DOHH2 (cell line): ENCODE data around the gene ZNF609.

Experiments
- H3F3A ChIP-seq: fragments of 200-600 bp; sonication (generic), shearing (Covaris generic); 2 replicates; pipeline ENCODE4 v1.6.0; 2016; ENCODE audit warnings: antibody characterized with exemption, mild to moderate bottlenecking; ENCODE audit not compliant: control insufficient read depth, insufficient read depth
- H3K27ac ChIP-seq: fragments of 200-600 bp; sonication (generic); 2 replicates; pipeline ENCODE4 v1.5.1; 2014; ENCODE audit warnings: low read depth, mild to moderate bottlenecking, low read length, moderate library complexity
- H3K27me3 ChIP-seq: fragments of 200-600 bp; sonication (generic); 2 replicates; pipeline ENCODE4 v1.6.1; 2014; ENCODE audit warnings: mild to moderate bottlenecking, low read length, mixed read lengths; ENCODE audit not compliant: control insufficient read depth
- H3K36me3 ChIP-seq: fragments of 200-600 bp; sonication (generic); 2 replicates; pipeline ENCODE4 v1.6.1; 2014; ENCODE audit warnings: mild to moderate bottlenecking, low read length, moderate library complexity, mixed read lengths; ENCODE audit not compliant: control insufficient read depth
- H3K4me1 ChIP-seq: fragments of 200-600 bp; sonication (generic); 2 replicates; pipeline ENCODE4 v1.6.1; 2014; ENCODE audit warnings: mild to moderate bottlenecking, low read length, mixed read lengths; ENCODE audit not compliant: control insufficient read depth
- H3K4me2 ChIP-seq: fragments of 200-600 bp; sonication (generic); 2 replicates; pipeline ENCODE4 v1.6.0; 2014; ENCODE audit warnings: mild to moderate bottlenecking, low read length, moderate library complexity
- H3K4me3 ChIP-seq: fragments of 200-600 bp; sonication (generic); 2 replicates; pipeline ENCODE4 v1.5.1; 2014; ENCODE audit warnings: mild to moderate bottlenecking, low read length, mixed read lengths
- H3K79me2 ChIP-seq: fragments of 200-600 bp; sonication (generic); 2 replicates; pipeline ENCODE4 v1.6.1; 2014; ENCODE audit warnings: mild to moderate bottlenecking, low read length, mixed read lengths; ENCODE audit not compliant: control insufficient read depth
- H3K9me2 ChIP-seq: fragments of 200-600 bp; sonication (generic); replicated peaks from 2 replicates; pipeline ENCODE4 v1.6.1; 2014; ENCODE audit warnings: mild to moderate bottlenecking, low read length, mixed read lengths; ENCODE audit not compliant: control insufficient read depth
- H3K9me3 ChIP-seq: fragments of 200-600 bp; sonication (generic); 2 replicates; pipeline ENCODE4 v1.6.1; 2014; ENCODE audit warnings: antibody characterized with exemption, low read length, mixed read lengths; ENCODE audit not compliant: control insufficient read depth, insufficient read depth
- H4K20me1 ChIP-seq: fragments of 200-600 bp; sonication (generic); 2 replicates; pipeline ENCODE4 v1.6.0; 2014; ENCODE audit warnings: low read depth, mild to moderate bottlenecking, antibody characterized with exemption, low read length, moderate library complexity; ENCODE audit not compliant: control insufficient read depth, insufficient read depth
- EZH2phosphoT487 ChIP-seq: fragments of 200-600 bp; sonication (generic); IDR thresholded peaks from 2 replicates; pipeline ENCODE4 v1.6.1; 2017; ENCODE audit warnings: borderline replicate concordance, mild to moderate bottlenecking, antibody characterized with exemption, low read length, moderate library complexity, mixed read lengths
- TF ChIP-seq, protein P1 (sequence below): fragments of 200-600 bp; sonication (generic); IDR thresholded peaks from one replicate; pipeline ENCODE4 v1.5.1; 2014; ENCODE audit warnings: antibody characterized with exemption, mild to moderate bottlenecking, low read depth, low read length; ENCODE audit not compliant: poor library complexity, severe bottlenecking

Gene ZNF609

DNA sequence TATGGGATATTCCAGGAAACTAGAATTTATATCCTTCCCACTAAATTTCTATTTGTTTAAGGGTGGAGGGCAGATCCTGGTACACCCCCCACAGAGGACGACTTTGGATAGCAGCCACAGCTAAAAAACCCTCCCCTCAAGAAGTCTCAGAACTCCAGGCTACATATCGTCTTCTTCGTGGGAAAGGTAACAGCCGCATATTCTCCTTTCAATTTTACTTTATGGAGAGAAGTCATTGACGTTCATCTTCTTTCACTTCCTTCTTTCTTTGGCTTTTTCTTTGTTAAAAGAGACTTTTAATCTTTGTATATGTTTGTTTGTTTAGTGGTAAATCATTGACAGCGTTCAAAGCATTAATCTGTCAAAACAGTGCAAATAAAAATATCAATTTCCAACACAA, 36.4 kb upstream of the ZNF609 start:
- H3K4me3 ChIP-seq = no peak overlapping the region
- H3K4me1 ChIP-seq = no peaks in the 10 kb centered on the region
- no peaks in the 10 kb centered on the region for H4K20me1 ChIP-seq
- no peaks in the 10 kb centered on the region for H3K79me2 ChIP-seq
- peaks cover 7% of the 10 kb centered on the region for H3K36me3 ChIP-seq
- no peaks in the 10 kb centered on the region for H3K27me3 ChIP-seq
- H3K9me2 ChIP-seq = no peaks in the 10 kb centered on the region
- H3F3A ChIP-seq = no peaks in the 10 kb centered on the region; the same call in 1 of the 2 replicates
- TF ChIP-seq EZH2phosphoT487 = no peak
- no peak overlapping the region for H3K4me2 ChIP-seq
- no peaks in the 10 kb centered on the region for H3K9me3 ChIP-seq
- no peak overlapping the region for H3K27ac ChIP-seq

DNA sequence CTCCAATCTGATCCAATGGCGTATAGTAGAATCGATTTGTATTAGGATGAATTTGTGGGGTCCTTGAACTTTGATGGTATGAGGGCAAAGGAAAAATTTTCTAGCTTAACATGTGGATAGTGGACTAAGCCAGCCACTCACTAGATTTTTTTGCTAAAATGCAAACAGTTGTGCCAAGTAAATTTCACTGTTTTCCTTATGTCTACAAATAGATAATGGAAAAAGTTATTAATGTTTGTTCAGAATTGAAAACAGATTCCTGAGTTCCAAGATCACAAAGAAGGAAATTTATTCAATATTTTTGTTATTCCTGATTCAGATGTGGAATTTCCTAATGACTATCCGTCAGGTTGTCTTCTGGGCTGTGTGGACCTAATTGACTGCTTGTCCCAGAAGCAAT, 35.2 kb upstream of the ZNF609 start:
- H3K9me2 ChIP-seq = no peaks in the 10 kb centered on the region
- H3K4me1 ChIP-seq = peaks cover 10% of the 10 kb centered on the region
- H3K36me3 ChIP-seq = peaks cover 7% of the 10 kb centered on the region; the same call in 1 of the 2 replicates
- H3K27me3 ChIP-seq = no peaks in the 10 kb centered on the region
- TF ChIP-seq, protein P1, sequence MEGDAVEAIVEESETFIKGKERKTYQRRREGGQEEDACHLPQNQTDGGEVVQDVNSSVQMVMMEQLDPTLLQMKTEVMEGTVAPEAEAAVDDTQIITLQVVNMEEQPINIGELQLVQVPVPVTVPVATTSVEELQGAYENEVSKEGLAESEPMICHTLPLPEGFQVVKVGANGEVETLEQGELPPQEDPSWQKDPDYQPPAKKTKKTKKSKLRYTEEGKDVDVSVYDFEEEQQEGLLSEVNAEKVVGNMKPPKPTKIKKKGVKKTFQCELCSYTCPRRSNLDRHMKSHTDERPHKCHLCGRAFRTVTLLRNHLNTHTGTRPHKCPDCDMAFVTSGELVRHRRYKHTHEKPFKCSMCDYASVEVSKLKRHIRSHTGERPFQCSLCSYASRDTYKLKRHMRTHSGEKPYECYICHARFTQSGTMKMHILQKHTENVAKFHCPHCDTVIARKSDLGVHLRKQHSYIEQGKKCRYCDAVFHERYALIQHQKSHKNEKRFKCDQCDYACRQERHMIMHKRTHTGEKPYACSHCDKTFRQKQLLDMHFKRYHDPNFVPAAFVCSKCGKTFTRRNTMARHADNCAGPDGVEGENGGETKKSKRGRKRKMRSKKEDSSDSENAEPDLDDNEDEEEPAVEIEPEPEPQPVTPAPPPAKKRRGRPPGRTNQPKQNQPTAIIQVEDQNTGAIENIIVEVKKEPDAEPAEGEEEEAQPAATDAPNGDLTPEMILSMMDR = no peak
- no peak for TF ChIP-seq EZH2phosphoT487
- no peak overlapping the region for H3K27ac ChIP-seq
- H4K20me1 ChIP-seq = no peaks in the 10 kb centered on the region
- H3F3A ChIP-seq = no peaks in the 10 kb centered on the region; the same call in 1 of the 2 replicates
- no peak overlapping the region for H3K4me3 ChIP-seq
- no peaks in the 10 kb centered on the region for H3K79me2 ChIP-seq
- no peak overlapping the region for H3K4me2 ChIP-seq
- H3K9me3 ChIP-seq = no peaks in the 10 kb centered on the region

DNA sequence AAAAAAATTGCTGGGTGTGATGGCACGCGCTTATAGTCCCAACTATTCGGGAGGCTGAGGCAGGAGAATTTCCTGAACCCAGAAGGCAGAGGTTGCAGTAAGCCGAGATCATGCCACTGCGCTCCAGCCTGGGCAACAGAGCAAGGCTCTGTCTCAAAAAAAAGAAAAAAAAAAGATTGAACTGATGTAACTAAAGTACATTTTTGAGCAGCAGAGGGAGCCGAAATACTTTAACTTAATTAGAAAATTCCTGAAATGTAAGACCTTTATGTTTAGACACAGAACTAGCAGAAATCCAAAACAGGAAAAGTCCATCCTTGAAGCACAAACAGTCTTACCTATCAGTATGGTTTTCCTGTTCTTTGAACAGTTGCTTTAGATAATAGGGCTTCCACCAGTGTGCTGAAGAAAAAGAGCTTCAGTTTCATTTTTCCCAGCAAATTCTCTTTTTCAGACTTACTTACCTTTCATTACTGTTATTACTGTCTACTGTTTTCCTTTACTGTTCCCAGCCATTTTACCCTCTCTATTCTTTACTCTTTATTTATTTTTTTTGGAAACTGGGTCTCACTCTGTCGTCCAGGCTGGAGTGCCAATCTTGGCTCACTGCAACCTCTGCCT, 33.4 kb upstream of the ZNF609 start:
- H3K27ac ChIP-seq = no peak overlapping the region
- no peaks in the 10 kb centered on the region for H3K79me2 ChIP-seq
- H3F3A ChIP-seq = no peaks in the 10 kb centered on the region; the same call in 1 of the 2 replicates

DNA sequence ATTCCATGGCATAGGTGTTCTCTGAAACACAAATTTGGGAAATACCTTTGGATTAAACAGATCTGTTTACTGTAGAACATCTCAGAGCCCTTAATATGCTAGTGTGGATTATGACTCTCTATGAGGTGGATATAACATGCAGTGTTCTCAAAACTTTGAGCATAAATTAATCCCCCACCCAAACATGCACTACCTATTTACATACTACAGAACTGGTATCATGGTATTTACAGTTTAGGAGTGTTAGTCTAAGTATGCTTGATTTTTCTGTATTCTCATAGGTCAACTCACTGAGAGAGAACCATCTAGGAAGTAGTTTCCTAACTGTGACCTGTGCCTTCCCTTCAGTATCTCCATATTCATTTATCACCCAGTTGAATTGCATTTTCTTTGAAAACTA, 30.9 kb upstream of the ZNF609 start:
- no peaks in the 10 kb centered on the region for H3K27me3 ChIP-seq
- no peaks in the 10 kb centered on the region for H3K9me2 ChIP-seq
- TF ChIP-seq EZH2phosphoT487 = no peak
- TF ChIP-seq, protein P1 = no peak
- no peaks in the 10 kb centered on the region for H3K79me2 ChIP-seq
- no peaks in the 10 kb centered on the region for H3F3A ChIP-seq
- no peak overlapping the region for H3K27ac ChIP-seq
- peaks cover 7% of the 10 kb centered on the region for H3K36me3 ChIP-seq
- H3K4me2 ChIP-seq = no peak overlapping the region
- H4K20me1 ChIP-seq = no peaks in the 10 kb centered on the region
- peaks cover 13% of the 10 kb centered on the region for H3K4me1 ChIP-seq
- H3K4me3 ChIP-seq = no peak overlapping the region
- no peaks in the 10 kb centered on the region for H3K9me3 ChIP-seq

More for the DNA sequence above, 33.4 kb upstream of the ZNF609 start:
- peaks cover 12% of the 10 kb centered on the region for H3K36me3 ChIP-seq
- no peaks in the 10 kb centered on the region for H4K20me1 ChIP-seq
- no peaks in the 10 kb centered on the region for H3K9me3 ChIP-seq
- no peak overlapping the region for H3K4me3 ChIP-seq
- no peak overlapping the region for H3K4me2 ChIP-seq
- no peaks in the 10 kb centered on the region for H3K9me2 ChIP-seq
- peaks cover 13% of the 10 kb centered on the region for H3K4me1 ChIP-seq
- no peaks in the 10 kb centered on the region for H3K27me3 ChIP-seq
- TF ChIP-seq, protein P1 = no peak
- no peak for TF ChIP-seq EZH2phosphoT487
